ENCODE measurements around the gene SEMA5A.

The SEMA5A gene

DNA sequence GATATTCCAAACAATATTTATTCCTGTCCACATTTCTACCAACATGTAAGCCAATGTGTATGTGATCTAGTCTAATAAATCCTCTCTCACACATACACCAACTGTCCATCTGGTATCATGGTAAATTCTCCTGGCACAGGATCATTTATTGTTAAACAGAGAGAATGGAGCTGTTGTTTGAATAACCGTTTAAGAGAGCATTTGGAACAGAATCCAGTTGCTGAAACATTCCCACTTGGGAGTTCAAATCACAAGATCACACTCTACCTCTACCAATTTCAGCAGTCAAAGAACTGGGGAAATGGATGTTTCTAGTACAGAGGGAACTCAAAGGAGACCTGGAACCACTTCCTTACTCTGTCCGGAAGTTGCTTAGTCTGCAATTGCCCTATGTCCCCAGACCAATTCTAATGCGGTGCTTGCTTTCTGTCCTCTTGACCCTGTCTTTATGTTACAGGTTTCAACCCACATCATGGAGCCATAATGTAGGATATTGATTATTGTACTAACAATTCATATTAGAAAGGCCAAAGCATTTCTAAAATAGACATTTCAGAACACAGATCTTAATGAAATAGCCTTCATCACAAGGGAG lies 488.4 kb downstream of the SEMA5A start:
- Histone ChIP-seq H4K8ac (ENCODE audit: low read depth, low read length) (no peak overlapping the region), H3K9me3 (replicated peaks in 1 of 2; ENCODE audit: control insufficient read depth in 2 of 2, insufficient read depth in 1 of 2, low read depth in 1 of 2, low read length in 2 of 2) (no peaks in the 10 kb centered on the region), H3K4me2 (ENCODE audit: insufficient read depth, low read length, poor library complexity, severe bottlenecking) (no peak overlapping the region), H2BK15ac (ENCODE audit: low read length) (no peak overlapping the region), H2AFZ (ENCODE audit: low read length) (no peak overlapping the region), H2BK5ac (ENCODE audit: low read length) (no peak overlapping the region), H3K18ac (ENCODE audit: low read length) (no peak overlapping the region), H3K27ac (replicated peaks; ENCODE audit: low read length) (no peak overlapping the region), H3K79me1 (ENCODE audit: low read depth, low read length) (no peaks in the 10 kb centered on the region), H2AK5ac (ENCODE audit: low read depth, low read length) (no peak overlapping the region), H3K36me3 (replicated peaks in 1 of 2; ENCODE audit: control insufficient read depth in 2 of 2, insufficient read depth in 2 of 2, low read length in 2 of 2) (peaks cover 0 to 16% of the 10 kb centered on the region in 2 donors), H3K27me3 (ENCODE audit: control insufficient read depth in 3 of 3, insufficient read depth in 3 of 3, low read depth in 1 of 3, low read length in 3 of 3) (peaks cover 0 to 2% (median 0%) of the 10 kb centered on the region in 3 experiments), H4K91ac (ENCODE audit: low read depth, low read length, poor library complexity) (no peak overlapping the region), H2BK120ac (ENCODE audit: low read depth, low read length) (no peak overlapping the region), H3K4me1 (ENCODE audit: control insufficient read depth in 2 of 2, insufficient read depth in 1 of 2, low read depth in 1 of 2, low read length in 2 of 2) (no peaks in the 10 kb centered on the region), H3K9ac (ENCODE audit: low read depth, low read length, poor library complexity) (no peak overlapping the region), H3K4ac (ENCODE audit: low read length) (no peak overlapping the region), H3K23ac (ENCODE audit: low read depth, low read length, poor library complexity) (no peak overlapping the region), H3K4me3 (ENCODE audit: low read length in 2 of 2) (no peak overlapping the region), H2BK12ac (ENCODE audit: low read length) (no peak overlapping the region), H3K14ac (ENCODE audit: low read length) (no peak overlapping the region)
- no CpG with 5 or more reads among the region's 3 CpGs for WGBS, 2 donors (ENCODE audit: extremely low coverage in 2 of 2, insufficient read length in 2 of 2, insufficient replicate concordance in 1 of 2)
- DNase-seq (ENCODE audit: low spot score), result no peak

DNA sequence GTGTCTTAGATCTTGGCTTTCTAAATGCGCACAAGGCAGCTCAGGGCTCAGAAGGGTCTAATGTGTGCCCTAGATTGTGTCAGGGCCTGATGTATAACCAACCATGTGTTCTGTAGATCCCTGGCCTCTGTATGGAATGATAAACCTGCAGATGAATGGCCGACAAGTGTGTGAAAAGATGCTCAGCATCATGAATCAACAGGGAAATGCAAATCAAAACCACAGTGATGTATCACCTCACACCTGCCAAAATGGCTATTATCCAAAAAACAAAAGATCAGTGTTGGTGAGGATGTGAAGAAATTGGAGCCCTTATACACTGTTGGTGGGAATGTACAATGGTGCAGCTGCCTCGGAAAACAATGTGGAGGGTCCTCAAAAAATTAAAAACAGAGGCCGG lies 489.8 kb downstream of the SEMA5A start:
- Histone ChIP-seq H3K36me3 (replicated peaks in 1 of 2; ENCODE audit: control insufficient read depth in 2 of 2, insufficient read depth in 2 of 2, low read length in 2 of 2) (peaks cover 0 to 15% of the 10 kb centered on the region in 2 donors), H2BK120ac (ENCODE audit: low read depth, low read length) (no peak overlapping the region), H4K91ac (ENCODE audit: low read depth, low read length, poor library complexity) (no peak overlapping the region), H3K9me3 (replicated peaks in 1 of 2; ENCODE audit: control insufficient read depth in 2 of 2, insufficient read depth in 1 of 2, low read depth in 1 of 2, low read length in 2 of 2) (no peaks in the 10 kb centered on the region), H3K14ac (ENCODE audit: low read length) (no peak overlapping the region), H2AK5ac (ENCODE audit: low read depth, low read length) (no peak overlapping the region), H3K23ac (ENCODE audit: low read depth, low read length, poor library complexity) (no peak overlapping the region), H3K27me3 (ENCODE audit: control insufficient read depth in 3 of 3, insufficient read depth in 3 of 3, low read depth in 1 of 3, low read length in 3 of 3) (peaks cover 0 to 2% (median 0%) of the 10 kb centered on the region in 3 experiments), H3K4me2 (ENCODE audit: insufficient read depth, low read length, poor library complexity, severe bottlenecking) (no peak overlapping the region), H2AFZ (ENCODE audit: low read length) (no peak overlapping the region), H4K8ac (ENCODE audit: low read depth, low read length) (no peak overlapping the region), H2BK5ac (ENCODE audit: low read length) (no peak overlapping the region), H3K79me1 (ENCODE audit: low read depth, low read length) (no peaks in the 10 kb centered on the region), H2BK15ac (ENCODE audit: low read length) (no peak overlapping the region), H3K9ac (ENCODE audit: low read depth, low read length, poor library complexity) (no peak overlapping the region), H3K4ac (ENCODE audit: low read length) (no peak overlapping the region), H3K4me3 (ENCODE audit: low read length in 2 of 2) (no peak overlapping the region), H3K27ac (replicated peaks; ENCODE audit: low read length) (no peak overlapping the region), H3K18ac (ENCODE audit: low read length) (peak overlapping the region; percentile 29), H2BK12ac (ENCODE audit: low read length) (no peak overlapping the region), H3K4me1 (ENCODE audit: control insufficient read depth in 2 of 2, insufficient read depth in 1 of 2, low read depth in 1 of 2, low read length in 2 of 2) (no peaks in the 10 kb centered on the region)
- WGBS, 2 donors (ENCODE audit: extremely low coverage in 2 of 2, insufficient read length in 2 of 2, insufficient replicate concordance in 1 of 2), result no CpG with 5 or more reads among the region's 4 CpGs
- DNase-seq (ENCODE audit: low spot score), result no peak

GRCh38 chr5:9054821-9055589 lies 490.9 kb downstream of the SEMA5A start:
- H2BK120ac ChIP-seq (ENCODE audit: low read depth, low read length), result no peak overlapping the region
- H3K23ac ChIP-seq (ENCODE audit: low read depth, low read length, poor library complexity), result no peak overlapping the region
- WGBS, 2 donors (ENCODE audit: extremely low coverage in 2 of 2, insufficient read length in 2 of 2, insufficient replicate concordance in 1 of 2), result no CpG with 5 or more reads among the region's 3 CpGs
- no peak overlapping the region for H3K14ac ChIP-seq (ENCODE audit: low read length)
- no peak overlapping the region for H4K8ac ChIP-seq (ENCODE audit: low read depth, low read length)
- no peak overlapping the region for H3K18ac ChIP-seq (ENCODE audit: low read length)
- peaks cover 0 to 2% (median 0%) of the 10 kb centered on the region in 3 experiments for H3K27me3 ChIP-seq (ENCODE audit: control insufficient read depth in 3 of 3, insufficient read depth in 3 of 3, low read depth in 1 of 3, low read length in 3 of 3)
- no peak overlapping the region for H2BK15ac ChIP-seq (ENCODE audit: low read length)
- H2BK5ac ChIP-seq (ENCODE audit: low read length), result no peak overlapping the region
- H3K27ac ChIP-seq (replicated peaks; ENCODE audit: low read length), result no peak overlapping the region
- H2AK5ac ChIP-seq (ENCODE audit: low read depth, low read length), result no peak overlapping the region
- no peak overlapping the region for H3K4ac ChIP-seq (ENCODE audit: low read length)
- DNase-seq (ENCODE audit: low spot score), result no peak
- no peaks in the 10 kb centered on the region for H3K79me1 ChIP-seq (ENCODE audit: low read depth, low read length)
- H3K36me3 ChIP-seq (replicated peaks in 1 of 2; ENCODE audit: control insufficient read depth in 2 of 2, insufficient read depth in 2 of 2, low read length in 2 of 2), result peaks cover 0 to 15% of the 10 kb centered on the region in 2 donors
- H2AFZ ChIP-seq (ENCODE audit: low read length), result no peak overlapping the region
- no peaks in the 10 kb centered on the region for H3K9me3 ChIP-seq (replicated peaks in 1 of 2; ENCODE audit: control insufficient read depth in 2 of 2, insufficient read depth in 1 of 2, low read depth in 1 of 2, low read length in 2 of 2)
- no peak overlapping the region for H4K91ac ChIP-seq (ENCODE audit: low read depth, low read length, poor library complexity)
- no peaks in the 10 kb centered on the region for H3K4me1 ChIP-seq (ENCODE audit: control insufficient read depth in 2 of 2, insufficient read depth in 1 of 2, low read depth in 1 of 2, low read length in 2 of 2)
- H3K4me3 ChIP-seq (ENCODE audit: low read length in 2 of 2), result no peak overlapping the region
- H2BK12ac ChIP-seq (ENCODE audit: low read length), result no peak overlapping the region
- no peak overlapping the region for H3K4me2 ChIP-seq (ENCODE audit: insufficient read depth, low read length, poor library complexity, severe bottlenecking)
- no peak overlapping the region for H3K9ac ChIP-seq (ENCODE audit: low read depth, low read length, poor library complexity)

DNA sequence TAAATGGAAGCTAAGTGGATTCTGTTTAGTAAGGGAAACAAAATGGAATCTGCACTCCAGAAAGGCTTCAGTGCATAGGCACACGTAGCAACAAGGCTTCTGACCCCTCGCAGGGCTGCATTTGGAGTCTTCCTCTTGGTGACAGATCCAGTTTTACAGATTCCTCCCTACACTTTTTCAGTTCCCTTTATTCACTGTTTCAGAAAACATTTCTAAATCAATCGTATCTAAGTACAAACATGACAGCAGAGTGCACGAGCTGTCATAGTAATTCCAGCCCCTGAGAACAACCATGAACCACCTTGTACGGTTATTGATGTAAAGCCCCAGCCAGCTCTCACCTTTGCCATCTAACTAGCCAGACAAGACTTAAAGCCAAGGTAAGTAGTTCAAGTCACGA lies 491.6 kb downstream of the SEMA5A start:
- Histone ChIP-seq H2BK12ac (ENCODE audit: low read length) (no peak overlapping the region), H3K9me3 (replicated peaks in 1 of 2; ENCODE audit: control insufficient read depth in 2 of 2, insufficient read depth in 1 of 2, low read depth in 1 of 2, low read length in 2 of 2) (no peaks in the 10 kb centered on the region), H3K4me3 (ENCODE audit: low read length in 2 of 2) (no peak overlapping the region), H3K79me1 (ENCODE audit: low read depth, low read length) (no peaks in the 10 kb centered on the region), H3K27me3 (ENCODE audit: control insufficient read depth in 3 of 3, insufficient read depth in 3 of 3, low read depth in 1 of 3, low read length in 3 of 3) (peaks cover 0 to 2% (median 0%) of the 10 kb centered on the region in 3 experiments), H3K14ac (ENCODE audit: low read length) (no peak overlapping the region), H3K4ac (ENCODE audit: low read length) (no peak overlapping the region), H3K4me1 (ENCODE audit: control insufficient read depth in 2 of 2, insufficient read depth in 1 of 2, low read depth in 1 of 2, low read length in 2 of 2) (no peaks in the 10 kb centered on the region), H3K4me2 (ENCODE audit: insufficient read depth, low read length, poor library complexity, severe bottlenecking) (no peak overlapping the region), H3K9ac (ENCODE audit: low read depth, low read length, poor library complexity) (no peak overlapping the region), H2BK5ac (ENCODE audit: low read length) (no peak overlapping the region), H3K23ac (ENCODE audit: low read depth, low read length, poor library complexity) (no peak overlapping the region), H2BK120ac (ENCODE audit: low read depth, low read length) (no peak overlapping the region), H3K36me3 (replicated peaks in 1 of 2; ENCODE audit: control insufficient read depth in 2 of 2, insufficient read depth in 2 of 2, low read length in 2 of 2) (peaks cover 0 to 16% of the 10 kb centered on the region in 2 donors), H3K18ac (ENCODE audit: low read length) (no peak overlapping the region), H2AK5ac (ENCODE audit: low read depth, low read length) (no peak overlapping the region), H3K27ac (replicated peaks; ENCODE audit: low read length) (no peak overlapping the region), H4K8ac (ENCODE audit: low read depth, low read length) (no peak overlapping the region), H2AFZ (ENCODE audit: low read length) (no peak overlapping the region), H2BK15ac (ENCODE audit: low read length) (no peak overlapping the region), H4K91ac (ENCODE audit: low read depth, low read length, poor library complexity) (no peak overlapping the region)
- no peak for DNase-seq (ENCODE audit: low spot score)
- no CpG with 5 or more reads among the region's 6 CpGs for WGBS, 2 donors (ENCODE audit: extremely low coverage in 2 of 2, insufficient read length in 2 of 2, insufficient replicate concordance in 1 of 2)
